NB4 (cell line): ENCODE measurements around the gene SNX25.

Experiments used
- DNase-seq: peaks from one replicate; pipeline ENCODE4 v3.0.0; 2010; ENCODE audit warnings: low read depth
- H3K4me3 ChIP-seq: one replicate; pipeline ENCODE4 v1.5.1; 2011; ENCODE audit warnings: mild to moderate bottlenecking, low read depth, low read length, moderate library complexity
- CTCF ChIP-seq: IDR thresholded peaks from one replicate; pipeline ENCODE4 v1.5.1; 2012; ENCODE audit warnings: low read depth, low read length
- MAX ChIP-seq: IDR thresholded peaks from 2 replicates; pipeline ENCODE4 v1.6.1; 2011; ENCODE audit warnings: low read depth, low read length
- MYC ChIP-seq: IDR thresholded peaks from 2 replicates; pipeline ENCODE4 v1.6.1; 2011; ENCODE audit warnings: low read depth, low read length
- POLR2A ChIP-seq: IDR thresholded peaks from 2 replicates; pipeline ENCODE4 v1.6.1; 2011; ENCODE audit warnings: mild to moderate bottlenecking; ENCODE audit not compliant: insufficient read length; ENCODE audit errors: extremely low read depth

SNX25 gene

DNA sequence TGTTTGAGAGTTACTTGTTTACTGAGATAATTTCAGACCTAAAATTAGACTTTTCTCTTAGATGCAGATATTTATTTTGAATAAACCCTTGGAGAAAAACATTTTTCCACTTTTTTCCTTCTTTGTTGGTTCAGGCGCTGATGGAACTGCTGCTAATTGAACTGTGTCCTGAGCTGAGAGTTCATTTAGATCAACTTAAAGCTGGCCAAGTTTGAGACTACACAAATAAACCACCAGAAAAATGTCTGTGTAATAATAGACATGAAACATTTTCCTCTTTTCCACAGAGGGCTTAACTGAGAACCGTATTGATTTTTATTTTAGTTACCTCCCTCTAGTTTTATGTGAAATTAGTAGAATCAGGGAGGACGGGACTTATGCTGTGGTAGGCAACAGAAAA, 153.9 kb downstream of the SNX25 start:
- H3K4me3 ChIP-seq = no peak overlapping the region
- TF ChIP-seq CTCF (no peak), MAX (no peak), MYC (no peak), POLR2A (no peak)
- no peak for DNase-seq

DNA sequence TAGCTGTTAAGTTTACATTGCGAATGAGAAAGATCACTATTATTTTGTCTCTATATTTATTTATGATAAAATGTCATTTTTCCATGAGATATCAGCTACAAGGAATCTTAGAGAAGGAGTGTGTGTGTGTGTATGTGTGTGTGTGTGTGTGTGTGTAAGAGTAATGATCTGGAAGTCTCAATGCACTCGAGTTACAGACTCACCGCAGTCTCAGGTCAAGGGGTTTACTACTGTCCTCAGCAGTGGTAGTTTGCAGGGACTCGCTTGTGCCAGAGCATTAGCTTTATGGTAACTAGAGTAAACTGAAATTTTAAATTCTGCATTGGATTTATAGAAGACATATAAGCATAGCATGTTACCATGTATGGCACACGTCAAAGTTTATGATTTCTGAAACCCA, 155.5 kb downstream of the SNX25 start:
- no peak for DNase-seq
- H3K4me3 ChIP-seq = no peak overlapping the region
- TF ChIP-seq MYC (no peak), MAX (no peak), POLR2A (no peak), CTCF (no peak)

DNA sequence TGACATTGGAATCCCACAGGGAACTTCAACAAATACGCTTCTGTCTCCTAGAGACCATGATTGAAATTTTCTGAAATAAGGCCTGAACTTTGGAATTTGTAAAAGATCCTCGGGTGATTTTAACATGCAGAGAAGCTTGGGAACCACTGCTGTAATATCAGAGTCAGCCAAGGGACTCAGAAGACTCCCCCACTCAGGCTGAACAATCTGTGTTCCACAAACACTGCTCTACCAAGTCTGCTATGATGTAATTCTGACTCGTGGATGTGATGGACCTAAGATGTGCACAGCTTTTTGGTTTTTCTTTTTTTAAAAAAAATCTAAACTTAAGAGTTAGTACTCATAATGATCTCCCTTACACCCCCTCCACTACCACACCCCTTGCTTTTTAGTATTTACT, 160.3 kb downstream of the SNX25 start:
- TF ChIP-seq CTCF (no peak), MYC (no peak), POLR2A (no peak)
- DNase-seq = no peak
- H3K4me3 ChIP-seq = no peak overlapping the region

- H3K4me3 ChIP-seq = no peak overlapping the region
- DNase-seq = no peak
- no peak for TF ChIP-seq MAX
- no peak for TF ChIP-seq POLR2A
- TF ChIP-seq CTCF = no peak
- no peak for TF ChIP-seq MYC
Observed at GRCh38 chr4:185370268-185370949, 161.0 kb downstream of the SNX25 start.

GRCh38 chr4:185371702-185372101, 162.3 kb downstream of the SNX25 start:
- TF ChIP-seq POLR2A (no peak), MYC (no peak), CTCF (no peak), MAX (no peak)

DNA sequence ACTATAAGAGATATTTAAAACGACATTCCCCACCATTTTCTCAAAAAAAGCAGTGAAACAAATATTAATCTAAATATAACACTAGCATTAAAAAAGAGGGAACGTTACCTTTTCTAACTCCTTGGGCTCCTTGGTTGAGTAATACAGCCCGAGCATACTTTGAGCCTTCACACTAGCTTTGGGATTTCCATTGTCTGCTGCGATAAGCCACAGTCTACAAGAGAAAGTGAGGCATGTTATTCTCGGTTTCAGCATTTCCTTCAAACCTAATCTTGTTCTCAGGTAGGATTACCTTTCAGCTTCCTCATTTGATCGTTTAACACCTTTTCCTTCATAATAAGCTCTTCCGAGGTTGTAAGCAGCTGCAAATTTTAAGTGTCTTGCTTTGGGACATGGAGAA, 164.6 kb downstream of the SNX25 start:
- no peak for DNase-seq
- no peak overlapping the region for H3K4me3 ChIP-seq
- no peak for TF ChIP-seq MAX
- no peak for TF ChIP-seq CTCF
- no peak for TF ChIP-seq POLR2A
- no peak for TF ChIP-seq MYC

More at GRCh38 chr4:185371702-185372101, 162.3 kb downstream of the SNX25 start:
- DNase-seq = no peak
- no peak overlapping the region for H3K4me3 ChIP-seq
